Measurements from ENCODE around the gene CDK4. TPM values are rescaled to one million over a fixed set of nuclear protein-coding genes. Genes with fewer than 3 reads are reported as not detected.
A peak's percentile ranks its signal among the peaks of the same experiment; 100 is the strongest.

Gene CDK4
- total RNA-seq, 4 donors from 2014 or later: 42.8 to 96.9 (median 60.4) TPM

DNA sequence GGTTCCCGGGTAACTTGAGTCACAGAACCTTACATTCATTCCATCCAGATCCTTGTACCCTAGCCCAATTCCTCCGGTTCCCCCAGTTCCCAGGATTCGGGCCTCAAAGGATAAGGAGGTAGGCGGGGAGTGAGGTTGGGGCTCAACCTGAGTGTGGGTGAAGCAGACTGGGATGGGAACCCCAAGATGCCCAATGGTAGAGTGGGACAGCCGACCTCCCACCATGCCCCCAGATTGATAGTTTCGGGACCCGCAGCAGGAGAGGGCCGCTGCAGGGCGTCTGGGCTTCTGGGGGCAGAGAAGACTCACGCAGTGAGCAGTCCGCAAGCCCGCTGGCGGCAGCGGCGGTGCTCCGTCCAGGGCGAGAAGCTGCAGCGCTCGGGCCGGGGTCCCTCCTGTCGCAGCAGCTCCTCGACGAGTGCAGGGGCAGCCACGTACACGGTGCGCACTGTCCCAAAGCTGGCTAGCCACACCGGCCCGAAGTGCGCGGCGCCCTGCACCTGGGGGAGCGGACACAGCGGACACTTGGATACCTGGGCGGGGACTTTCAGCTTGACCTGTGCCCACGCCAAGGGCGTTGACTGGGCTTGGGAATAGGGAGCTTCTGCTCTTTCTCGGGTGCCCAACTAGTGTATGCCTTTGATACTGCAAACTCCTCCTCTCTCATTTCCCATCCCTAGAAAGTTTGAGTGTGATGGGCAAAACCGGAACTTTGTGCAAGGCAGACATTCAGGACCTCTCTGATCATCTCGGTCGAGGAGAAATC is 13.8 kb upstream of the CDK4 start:
- intact Hi-C loops (cut with DNase I): no loop called here
- H3K36me3 ChIP-seq: peaks cover 0 to 33% (median 5%) of the 10 kb centered on the region in 3 donors
- no peak overlapping the region for H3K27ac ChIP-seq
- peak overlapping the region; percentile 23 to 70 (median 52) for H3K4me3 ChIP-seq
- no peaks in the 10 kb centered on the region for H3K9me3 ChIP-seq
- H3K4me1 ChIP-seq: peaks cover 25 to 36% (median 27%) of the 10 kb centered on the region in 3 donors
- WGBS, 2 donors: 2 to 4% methylated on average over 8 to 12 of the region's 40 CpGs
- peaks cover 0 to 55% (median 10%) of the 10 kb centered on the region in 4 donors for H3K27me3 ChIP-seq
- no peak for TF ChIP-seq POLR2A (IDR thresholded peaks at IDR 0.05)
- TF ChIP-seq, protein P1, sequence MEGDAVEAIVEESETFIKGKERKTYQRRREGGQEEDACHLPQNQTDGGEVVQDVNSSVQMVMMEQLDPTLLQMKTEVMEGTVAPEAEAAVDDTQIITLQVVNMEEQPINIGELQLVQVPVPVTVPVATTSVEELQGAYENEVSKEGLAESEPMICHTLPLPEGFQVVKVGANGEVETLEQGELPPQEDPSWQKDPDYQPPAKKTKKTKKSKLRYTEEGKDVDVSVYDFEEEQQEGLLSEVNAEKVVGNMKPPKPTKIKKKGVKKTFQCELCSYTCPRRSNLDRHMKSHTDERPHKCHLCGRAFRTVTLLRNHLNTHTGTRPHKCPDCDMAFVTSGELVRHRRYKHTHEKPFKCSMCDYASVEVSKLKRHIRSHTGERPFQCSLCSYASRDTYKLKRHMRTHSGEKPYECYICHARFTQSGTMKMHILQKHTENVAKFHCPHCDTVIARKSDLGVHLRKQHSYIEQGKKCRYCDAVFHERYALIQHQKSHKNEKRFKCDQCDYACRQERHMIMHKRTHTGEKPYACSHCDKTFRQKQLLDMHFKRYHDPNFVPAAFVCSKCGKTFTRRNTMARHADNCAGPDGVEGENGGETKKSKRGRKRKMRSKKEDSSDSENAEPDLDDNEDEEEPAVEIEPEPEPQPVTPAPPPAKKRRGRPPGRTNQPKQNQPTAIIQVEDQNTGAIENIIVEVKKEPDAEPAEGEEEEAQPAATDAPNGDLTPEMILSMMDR (IDR thresholded peaks at IDR 0.05): no peak
- DNase-seq: no peak

DNA sequence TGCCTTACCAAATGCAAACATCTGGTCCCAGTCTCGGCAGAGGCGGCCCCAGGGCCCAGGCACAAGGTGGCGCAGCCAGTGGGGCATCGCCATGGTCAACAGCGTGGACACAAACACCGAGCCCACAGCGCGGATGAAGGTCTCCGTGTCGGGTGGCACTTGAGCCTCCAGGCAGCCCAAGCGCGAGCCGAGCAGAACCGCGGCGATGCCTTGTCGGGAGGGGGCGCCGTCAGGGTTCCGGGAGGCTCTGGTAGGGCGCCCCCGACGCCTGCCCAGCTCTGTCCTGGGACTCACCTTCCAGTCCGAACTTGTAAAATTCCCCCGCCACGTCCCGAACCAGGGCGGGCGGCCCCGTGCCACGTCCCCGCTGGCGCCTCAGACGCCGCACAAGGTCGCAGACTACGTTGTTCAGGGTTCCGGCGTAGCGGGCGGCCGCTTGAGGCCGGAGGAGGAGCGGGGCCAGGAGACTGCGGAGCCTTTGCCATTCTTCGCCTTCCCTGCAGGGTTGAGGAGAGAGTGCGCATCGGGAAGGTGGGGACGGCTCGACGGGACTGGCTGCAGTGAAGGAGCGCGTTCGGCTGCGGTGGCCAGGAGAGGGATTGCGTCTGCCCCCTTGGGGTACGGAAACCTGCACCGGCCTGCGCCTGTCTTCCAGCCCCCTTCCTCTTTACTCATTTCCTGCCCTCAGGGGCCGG is 13.0 kb upstream of the CDK4 start:
- no peak for DNase-seq
- H3K27ac ChIP-seq: no peak overlapping the region
- TF ChIP-seq, protein P1 (IDR thresholded peaks at IDR 0.05): peak in 3 of 6 experiments; percentile 10 to 29 (median 24)
- no peak for TF ChIP-seq POLR2A (IDR thresholded peaks at IDR 0.05)
- H3K27me3 ChIP-seq: peaks cover 0 to 55% (median 10%) of the 10 kb centered on the region in 4 donors
- intact Hi-C loops (cut with DNase I): no loop called here
- H3K9me3 ChIP-seq: no peaks in the 10 kb centered on the region
- H3K36me3 ChIP-seq: peaks cover 0 to 26% (median 5%) of the 10 kb centered on the region in 3 donors
- peak overlapping the region; percentile 23 to 70 (median 52) for H3K4me3 ChIP-seq
- 0 to 7% methylated on average over 3 to 6 of the region's 60 CpGs for WGBS, 2 donors
- peaks cover 25 to 31% (median 26%) of the 10 kb centered on the region in 3 donors for H3K4me1 ChIP-seq

DNA sequence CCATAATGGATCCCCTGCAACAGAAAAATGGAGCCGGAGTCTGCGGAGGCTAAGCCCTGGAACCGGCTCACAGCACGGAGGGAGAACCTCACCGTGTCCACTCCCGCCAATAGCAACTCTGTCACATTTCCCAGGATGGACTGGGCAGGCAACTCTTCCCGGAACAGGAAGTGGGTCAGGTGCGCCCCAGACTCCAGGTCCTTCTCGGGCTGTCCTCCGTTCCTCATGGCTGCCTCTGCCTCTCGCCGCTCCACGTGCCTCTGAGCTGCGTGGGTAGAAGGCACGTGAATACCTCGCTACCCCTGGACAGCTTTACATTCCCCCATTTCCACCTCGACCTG is 12.5 kb upstream of the CDK4 start:
- 0 to 19% methylated on average over 2 to 15 of the region's 17 CpGs for WGBS, 2 donors
- H3K4me3 ChIP-seq: peak overlapping the region; percentile 23 to 70 (median 52)
- peaks cover 0 to 55% (median 10%) of the 10 kb centered on the region in 4 donors for H3K27me3 ChIP-seq
- DNase-seq: no peak
- H3K9me3 ChIP-seq: no peaks in the 10 kb centered on the region
- no peak overlapping the region for H3K27ac ChIP-seq
- peaks cover 25 to 31% (median 26%) of the 10 kb centered on the region in 3 donors for H3K4me1 ChIP-seq
- H3K36me3 ChIP-seq: peaks cover 0 to 21% (median 5%) of the 10 kb centered on the region in 3 donors
- intact Hi-C loops (cut with DNase I): no loop called here
- TF ChIP-seq, protein P1 (IDR thresholded peaks at IDR 0.05): no peak
- no peak for TF ChIP-seq POLR2A (IDR thresholded peaks at IDR 0.05)

DNA sequence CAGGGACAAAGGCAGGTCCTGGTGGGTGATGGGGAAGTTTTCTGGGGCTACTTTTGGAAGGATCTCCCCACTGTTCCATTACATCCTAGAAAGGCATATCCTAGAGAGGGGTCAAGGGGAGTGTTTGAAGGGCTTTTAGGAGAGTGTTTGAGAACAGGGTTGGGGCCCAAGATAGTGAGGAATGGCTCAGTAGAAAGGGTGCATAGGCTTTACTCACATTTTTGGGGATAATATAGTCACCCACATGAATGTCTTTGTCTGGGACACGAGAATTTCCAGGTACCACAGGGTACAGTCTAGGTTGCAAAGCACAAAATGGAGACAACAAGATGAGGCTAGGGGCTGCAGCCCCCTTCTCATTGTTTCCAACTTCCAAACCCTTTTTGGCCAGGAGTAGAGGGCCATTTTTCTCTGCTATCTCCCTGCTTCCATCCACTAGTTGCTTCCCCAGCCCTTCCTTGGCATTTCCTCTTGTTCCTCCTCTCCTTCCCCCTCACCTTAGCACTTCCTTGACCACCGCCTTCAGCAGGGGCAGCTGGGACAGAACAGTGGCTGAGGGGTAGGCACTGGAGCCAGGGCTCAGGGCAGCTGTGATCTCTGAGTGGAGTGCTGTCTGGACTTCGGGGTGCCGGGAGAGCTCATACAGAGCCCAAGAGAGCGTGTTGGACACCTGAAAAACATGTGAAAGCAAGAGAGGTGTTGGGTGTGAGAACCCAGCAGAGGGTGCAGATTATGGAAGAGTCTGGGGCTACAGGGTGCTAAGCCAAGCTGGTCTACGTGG is 12.0 kb upstream of the CDK4 start:
- Histone ChIP-seq H3K36me3 (peaks cover 0 to 18% (median 0%) of the 10 kb centered on the region in 3 donors), H3K27me3 (peaks cover 0 to 55% (median 10%) of the 10 kb centered on the region in 4 donors), H3K9me3 (no peaks in the 10 kb centered on the region), H3K4me3 (peak overlapping the region in 2 of 4 donors; percentile 52 to 70), H3K4me1 (peaks cover 25 to 31% (median 26%) of the 10 kb centered on the region in 3 donors), H3K27ac (no peak overlapping the region)
- intact Hi-C loops (cut with DNase I): no loop called here
- no peak for TF ChIP-seq POLR2A (IDR thresholded peaks at IDR 0.05)
- TF ChIP-seq, protein P1 (IDR thresholded peaks at IDR 0.05): no peak
- no peak for DNase-seq
- whole genome bisulfite sequencing, 2 donors: 64 to 91% methylated on average over 1 to 2 of the region's 6 CpGs

All from esophagus squamous epithelium (tissue), 5 donors.